NCI-H128 (cell line): ENCODE results near the gene KIRREL1.

Experiments
- DNase-seq: peaks from one replicate; lab custom pipeline; 2025; ENCODE audit not compliant: unreplicated experiment; lab: John Stamatoyannopoulos, UW

The KIRREL1 gene

DNA sequence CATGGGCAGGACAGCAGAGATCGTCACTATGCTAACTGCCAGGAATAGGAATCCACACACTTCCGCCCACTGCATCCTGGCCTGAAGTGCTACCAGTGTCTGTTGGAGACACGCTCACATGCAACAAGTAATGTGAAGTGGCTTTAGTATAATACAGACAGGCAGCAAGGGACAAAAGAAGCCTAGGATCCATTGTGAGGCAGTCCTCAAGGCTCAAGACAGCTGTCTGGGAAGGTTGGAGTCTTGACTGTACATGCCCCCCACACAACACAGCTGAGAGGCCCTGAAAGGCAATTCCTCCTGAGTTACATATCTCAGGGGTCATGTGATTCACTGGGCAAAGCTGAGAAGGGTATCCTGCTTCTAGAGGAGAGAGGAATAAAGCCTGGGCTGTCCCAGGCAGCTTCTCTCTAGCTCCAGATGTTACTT is 147.3 kb downstream of the KIRREL1 start:
- DNase-seq = no peak

DNA sequence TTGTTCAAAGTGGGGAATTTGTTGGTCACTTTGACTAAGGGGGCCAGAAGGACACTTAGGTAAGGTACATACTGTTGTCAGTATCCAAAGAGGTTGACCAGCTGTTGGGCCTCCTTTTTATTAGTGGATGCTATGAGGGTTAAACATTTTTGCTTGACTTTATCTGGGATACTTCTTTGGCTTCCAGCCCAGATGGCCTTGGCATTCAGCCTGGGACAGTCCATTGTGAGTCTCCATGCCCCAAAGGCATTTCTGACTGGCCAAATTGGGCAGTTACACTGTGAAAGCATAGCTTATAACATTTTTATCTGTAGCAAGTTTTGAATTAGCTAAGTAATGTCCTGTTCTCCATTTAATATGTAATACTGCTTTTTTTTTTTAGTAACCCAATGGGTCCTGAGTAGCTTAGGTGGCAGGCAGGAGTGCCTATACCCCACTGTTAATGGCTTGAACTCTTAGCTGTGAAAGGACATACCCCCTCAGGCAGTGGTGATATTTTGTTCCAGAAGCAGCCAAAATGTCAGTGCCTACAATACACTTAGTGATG is 151.8 kb downstream of the KIRREL1 start:
- DNase-seq = no peak

- DNase-seq = no peak
Observed at GRCh38 chr1:158146165-158146564, 152.7 kb downstream of the KIRREL1 start.

GRCh38 chr1:158146739-158147138 is 153.3 kb downstream of the KIRREL1 start:
- DNase-seq = no peak

- DNase-seq = no peak
Observed at GRCh38 chr1:158147401-158147800, 154.0 kb downstream of the KIRREL1 start.

- no peak for DNase-seq
Observed at GRCh38 chr1:158147869-158148268, 154.4 kb downstream of the KIRREL1 start.

DNA sequence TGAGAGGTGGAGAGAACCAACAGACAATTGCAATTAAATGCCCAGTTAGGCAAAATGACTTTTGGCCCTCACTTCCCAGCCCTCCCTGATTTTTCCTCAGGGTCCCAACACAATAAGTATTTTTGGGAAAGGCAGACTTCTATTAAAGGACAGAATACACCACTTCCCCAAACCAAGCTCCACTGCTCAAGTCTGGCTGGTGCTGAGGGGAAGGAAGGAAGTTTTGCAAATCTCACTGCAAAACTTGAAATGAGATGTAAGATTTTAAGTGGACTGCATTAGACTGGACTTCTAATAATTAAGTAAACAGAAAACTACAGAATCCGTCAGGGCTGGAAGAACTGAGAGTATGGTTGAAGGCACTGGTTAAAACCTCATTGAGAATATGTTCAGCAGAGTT is 155.0 kb downstream of the KIRREL1 start:
- no peak for DNase-seq

- DNase-seq = no peak
Observed at GRCh38 chr1:158149175-158149574, 155.7 kb downstream of the KIRREL1 start.
